HG03064 (cell line): Measurements from ENCODE around the gene FBLN1.

ENCODE experiments used
- ATAC-seq: cut with Tn5 transposase; IDR thresholded peaks from one replicate; pipeline ENCODE4 v1.9.1; 2021; ENCODE audit warnings: low read depth; ENCODE audit not compliant: unreplicated experiment

Gene FBLN1

GRCh38 chr22:45649809-45650208, 147.1 kb downstream of the FBLN1 start:
- ATAC-seq = no peak

- ATAC-seq = no peak
Measured at GRCh38 chr22:45650721-45651120, 148.0 kb downstream of the FBLN1 start.
